GM12873 (cell line): ENCODE data around the gene TMC4.
A peak's percentile ranks its signal among the peaks of the same experiment; 100 is the strongest.

Source experiments
- TF ChIP-seq, protein P1 (sequence below): IDR thresholded peaks from 2 replicates; pipeline ENCODE4 v1.5.1; 2012; ENCODE audit warnings: low read depth, mild to moderate bottlenecking, moderate library complexity, low read length, control low read depth; ENCODE audit not compliant: insufficient read depth; ENCODE audit errors: missing control alignments

TMC4 gene, protein sequence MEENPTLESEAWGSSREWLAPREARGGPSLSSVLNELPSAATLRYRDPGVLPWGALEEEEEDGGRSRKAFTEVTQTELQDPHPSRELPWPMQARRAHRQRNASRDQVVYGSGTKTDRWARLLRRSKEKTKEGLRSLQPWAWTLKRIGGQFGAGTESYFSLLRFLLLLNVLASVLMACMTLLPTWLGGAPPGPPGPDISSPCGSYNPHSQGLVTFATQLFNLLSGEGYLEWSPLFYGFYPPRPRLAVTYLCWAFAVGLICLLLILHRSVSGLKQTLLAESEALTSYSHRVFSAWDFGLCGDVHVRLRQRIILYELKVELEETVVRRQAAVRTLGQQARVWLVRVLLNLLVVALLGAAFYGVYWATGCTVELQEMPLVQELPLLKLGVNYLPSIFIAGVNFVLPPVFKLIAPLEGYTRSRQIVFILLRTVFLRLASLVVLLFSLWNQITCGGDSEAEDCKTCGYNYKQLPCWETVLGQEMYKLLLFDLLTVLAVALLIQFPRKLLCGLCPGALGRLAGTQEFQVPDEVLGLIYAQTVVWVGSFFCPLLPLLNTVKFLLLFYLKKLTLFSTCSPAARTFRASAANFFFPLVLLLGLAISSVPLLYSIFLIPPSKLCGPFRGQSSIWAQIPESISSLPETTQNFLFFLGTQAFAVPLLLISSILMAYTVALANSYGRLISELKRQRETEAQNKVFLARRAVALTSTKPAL

DNA sequence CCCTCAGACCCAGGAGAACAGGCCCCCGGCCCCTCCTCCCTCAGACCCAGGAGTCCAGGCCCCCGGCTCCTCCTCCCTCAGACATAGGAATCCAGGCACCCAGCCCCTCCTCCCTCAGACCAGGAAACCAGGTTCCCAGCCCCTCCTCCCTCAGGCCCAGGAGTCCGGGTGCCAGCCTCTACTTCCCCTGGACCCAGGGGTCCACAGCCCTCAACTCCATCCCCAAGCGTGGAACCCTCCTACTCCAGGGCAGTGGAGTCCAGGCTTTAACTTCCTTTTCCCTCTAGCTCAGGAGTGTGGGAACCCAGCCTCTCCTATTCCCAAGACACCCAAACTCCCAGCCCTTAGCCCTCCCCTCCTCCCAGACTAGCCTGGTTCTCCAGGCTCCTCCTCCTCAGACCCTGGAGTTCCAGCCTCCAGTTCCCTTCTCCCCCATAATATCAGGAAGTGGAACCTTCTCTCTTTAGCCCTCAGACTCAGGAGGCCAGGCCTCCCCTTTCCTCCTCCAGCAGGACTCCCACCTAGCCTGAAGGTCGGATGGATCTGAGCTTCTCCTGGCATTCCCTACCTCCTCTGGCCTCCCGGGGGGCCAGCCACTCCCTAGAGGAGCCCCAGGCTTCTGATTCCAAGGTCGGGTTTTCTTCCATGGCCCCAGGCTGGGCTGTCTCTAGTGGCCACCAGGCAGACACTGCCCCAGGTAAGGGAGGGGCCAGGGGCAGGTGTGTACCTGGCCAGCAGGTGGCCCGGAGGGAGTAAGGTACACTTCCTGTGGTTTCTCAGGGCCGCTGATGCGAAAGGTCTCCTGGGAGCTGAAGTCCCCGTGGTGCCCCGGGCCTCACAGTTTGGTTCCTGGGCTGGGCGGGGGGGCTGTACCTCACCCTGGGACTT is at the start of gene TMC4:
Gene TMC4, minus strand, starts transcription at position 690 of the 888 bp plus-strand sequence. Its CDS starts 43 bp downstream, at position 647.
- TF ChIP-seq, protein P1, sequence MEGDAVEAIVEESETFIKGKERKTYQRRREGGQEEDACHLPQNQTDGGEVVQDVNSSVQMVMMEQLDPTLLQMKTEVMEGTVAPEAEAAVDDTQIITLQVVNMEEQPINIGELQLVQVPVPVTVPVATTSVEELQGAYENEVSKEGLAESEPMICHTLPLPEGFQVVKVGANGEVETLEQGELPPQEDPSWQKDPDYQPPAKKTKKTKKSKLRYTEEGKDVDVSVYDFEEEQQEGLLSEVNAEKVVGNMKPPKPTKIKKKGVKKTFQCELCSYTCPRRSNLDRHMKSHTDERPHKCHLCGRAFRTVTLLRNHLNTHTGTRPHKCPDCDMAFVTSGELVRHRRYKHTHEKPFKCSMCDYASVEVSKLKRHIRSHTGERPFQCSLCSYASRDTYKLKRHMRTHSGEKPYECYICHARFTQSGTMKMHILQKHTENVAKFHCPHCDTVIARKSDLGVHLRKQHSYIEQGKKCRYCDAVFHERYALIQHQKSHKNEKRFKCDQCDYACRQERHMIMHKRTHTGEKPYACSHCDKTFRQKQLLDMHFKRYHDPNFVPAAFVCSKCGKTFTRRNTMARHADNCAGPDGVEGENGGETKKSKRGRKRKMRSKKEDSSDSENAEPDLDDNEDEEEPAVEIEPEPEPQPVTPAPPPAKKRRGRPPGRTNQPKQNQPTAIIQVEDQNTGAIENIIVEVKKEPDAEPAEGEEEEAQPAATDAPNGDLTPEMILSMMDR: peak; percentile 28

DNA sequence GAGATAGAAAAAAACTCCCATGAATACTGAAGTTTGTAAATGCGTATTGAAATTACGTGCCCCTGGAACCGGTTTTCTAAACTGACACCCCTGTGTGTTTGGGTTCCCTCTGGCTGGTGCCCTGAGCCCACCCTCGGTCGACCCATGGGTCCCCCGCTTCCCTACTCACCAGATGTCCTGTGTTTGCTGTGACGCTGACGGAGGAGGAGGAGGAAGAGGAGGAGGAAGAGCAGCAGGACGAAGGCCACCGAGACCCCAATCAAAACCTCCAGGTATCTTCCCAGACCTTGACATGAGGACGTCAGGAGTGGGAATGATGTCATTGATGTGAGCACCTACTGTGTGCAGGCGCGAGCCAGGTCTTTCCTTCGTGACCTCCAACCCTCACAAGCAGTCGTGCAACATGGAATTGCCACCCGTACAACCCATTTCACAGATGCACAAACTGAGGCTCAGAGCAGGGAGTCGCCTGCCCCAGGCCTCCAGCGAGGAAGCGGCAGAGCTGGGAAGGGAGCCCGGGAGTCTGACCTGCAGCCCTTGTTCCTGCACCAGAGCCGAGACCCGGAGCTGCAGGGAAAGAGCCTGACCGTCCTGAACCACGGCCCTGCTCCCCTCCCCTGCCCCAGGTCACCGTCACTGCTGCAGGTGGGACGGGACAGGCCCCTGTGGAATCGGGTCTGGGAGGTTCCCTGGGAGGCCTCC is 46.2 kb upstream of the TMC4 start:
- TF ChIP-seq, protein P1: no peak

DNA sequence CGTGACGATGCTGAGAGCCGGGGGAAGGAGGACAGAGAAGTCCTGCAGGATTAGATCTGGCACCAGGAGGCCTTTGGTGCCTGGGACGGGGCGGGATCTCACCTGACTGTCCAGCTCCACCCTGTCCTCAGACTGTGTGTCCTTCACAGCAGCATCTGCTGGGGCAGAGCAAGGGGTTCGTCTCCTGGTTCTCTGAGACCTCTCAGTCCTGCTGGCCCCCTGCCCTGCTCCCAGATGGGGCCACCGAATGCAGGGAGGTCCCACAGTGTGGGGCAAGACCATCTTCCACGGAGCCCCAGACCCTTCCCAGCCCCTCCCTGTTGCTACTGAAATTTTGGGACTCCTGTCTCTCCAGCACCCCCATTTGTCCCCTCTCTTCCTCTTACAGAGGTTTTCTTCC is 45.3 kb upstream of the TMC4 start:
- TF ChIP-seq, protein P1: no peak

DNA sequence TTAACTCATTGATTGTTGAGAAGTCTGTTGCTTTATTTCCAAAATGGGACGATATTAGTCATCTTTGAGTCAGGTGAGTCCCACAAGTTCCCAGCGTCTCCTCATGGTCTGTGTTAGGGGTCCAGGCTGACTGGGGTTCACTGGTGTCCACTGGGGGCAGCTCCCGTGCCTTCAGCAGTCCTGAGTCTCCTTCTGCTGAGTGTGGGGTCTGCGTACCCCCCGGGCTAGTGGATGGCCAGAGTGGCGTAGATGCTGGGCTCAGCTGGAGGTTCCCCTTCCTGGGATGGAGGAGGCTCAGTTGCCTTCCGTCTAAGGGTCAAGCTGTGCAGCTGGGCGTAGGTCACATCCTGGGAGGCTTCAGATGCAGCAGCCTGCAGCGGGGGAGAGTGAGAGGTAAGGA is 43.9 kb upstream of the TMC4 start:
- TF ChIP-seq, protein P1: no peak

DNA sequence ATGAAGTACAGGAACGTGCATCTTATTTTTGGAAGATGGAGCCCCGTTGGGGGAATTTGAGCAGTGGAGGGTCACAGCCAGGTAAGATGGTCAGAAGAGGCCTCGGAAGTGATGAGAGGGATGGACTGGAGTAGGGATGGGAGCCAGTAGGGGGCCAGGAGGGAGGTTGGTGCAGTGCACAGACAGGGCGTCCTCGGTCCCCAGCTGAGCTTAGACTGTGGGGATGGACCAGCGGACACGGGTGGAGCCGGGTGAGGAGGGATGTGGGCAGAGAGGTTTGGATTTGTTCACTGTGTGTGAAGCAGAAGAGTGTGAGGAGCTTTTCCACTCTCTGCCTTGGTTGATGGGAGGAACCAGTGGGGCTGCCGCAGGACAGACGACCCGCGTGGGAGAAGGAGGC is 38.3 kb upstream of the TMC4 start:
- TF ChIP-seq, protein P1: no peak

DNA sequence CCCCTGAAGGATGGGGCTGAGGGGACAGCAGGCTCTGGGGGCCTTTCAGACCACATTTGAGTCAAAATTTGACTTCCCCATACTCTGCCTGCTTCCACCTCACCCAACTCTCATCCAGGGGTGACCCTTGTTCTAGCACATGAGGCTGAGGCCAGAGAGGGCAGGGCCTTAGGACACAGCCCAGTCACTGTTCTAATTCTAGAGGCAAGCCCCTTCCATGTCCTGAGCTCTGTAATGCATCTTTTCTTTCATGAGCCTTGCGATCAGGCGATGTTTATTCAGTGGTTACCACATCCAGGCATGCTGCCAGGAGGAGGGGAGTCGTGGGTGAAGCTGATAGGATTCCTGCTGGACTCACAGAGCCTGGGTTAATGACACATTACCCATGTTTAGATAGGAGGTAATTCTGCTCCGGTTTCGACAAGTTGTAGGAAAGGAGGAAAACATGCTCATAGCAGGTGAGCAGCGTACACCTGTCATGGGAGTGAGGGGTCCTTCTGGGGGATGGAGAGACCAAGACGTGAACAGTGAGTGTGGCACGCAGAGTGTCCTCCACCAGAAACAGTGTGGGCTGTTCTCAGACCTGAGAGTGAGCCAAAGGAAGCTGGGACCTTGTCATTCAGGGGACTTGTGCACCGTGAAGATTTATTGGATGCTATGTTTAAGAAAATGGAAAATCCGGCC is 37.0 kb upstream of the TMC4 start:
- TF ChIP-seq, protein P1: no peak
